Measurements from ENCODE around the gene PNPLA4. TPM values are rescaled to one million over a fixed set of nuclear protein-coding genes. Genes with fewer than 3 reads are reported as not detected.

The PNPLA4 gene
- total and polyA plus RNA-seq, 2 donors (not counting 1 experiment from before 2014, with no cell fraction given): 11.4 to 15.0 TPM

DNA sequence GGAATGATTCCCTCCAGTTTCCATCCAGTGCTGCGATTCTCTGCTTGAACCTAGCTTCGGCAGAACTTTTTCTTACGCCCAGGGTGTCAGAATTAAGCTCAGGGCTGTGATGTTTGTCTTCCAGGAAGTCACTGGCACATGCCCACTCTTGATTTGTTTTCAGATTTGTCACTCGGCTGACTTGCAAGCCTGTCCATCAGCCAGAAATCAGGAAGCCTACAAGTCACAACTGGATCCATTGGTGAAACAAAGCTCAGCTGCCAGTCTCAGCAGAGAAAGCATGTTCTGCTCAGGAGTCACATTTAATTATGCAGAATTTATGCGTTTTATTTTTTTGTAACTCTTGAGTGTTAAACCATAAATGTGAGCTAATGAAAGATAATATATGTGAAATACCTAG lies 38.2 kb upstream of the PNPLA4 start:
- no peak overlapping the region for H2AFZ ChIP-seq (ENCODE audit: low read length)
- H4K20me1 ChIP-seq (ENCODE audit: control insufficient read depth, extremely low read depth, insufficient read depth, low read length): no peaks in the 10 kb centered on the region
- no peaks in the 10 kb centered on the region for H3K27me3 ChIP-seq (ENCODE audit: control insufficient read depth, insufficient read depth, low read length)
- no peak overlapping the region for H3K4me2 ChIP-seq (ENCODE audit: extremely low read depth, insufficient read depth, low read length)
- no peak overlapping the region for H3K9ac ChIP-seq (ENCODE audit: insufficient read depth, low read length)
- TF ChIP-seq, protein P1, sequence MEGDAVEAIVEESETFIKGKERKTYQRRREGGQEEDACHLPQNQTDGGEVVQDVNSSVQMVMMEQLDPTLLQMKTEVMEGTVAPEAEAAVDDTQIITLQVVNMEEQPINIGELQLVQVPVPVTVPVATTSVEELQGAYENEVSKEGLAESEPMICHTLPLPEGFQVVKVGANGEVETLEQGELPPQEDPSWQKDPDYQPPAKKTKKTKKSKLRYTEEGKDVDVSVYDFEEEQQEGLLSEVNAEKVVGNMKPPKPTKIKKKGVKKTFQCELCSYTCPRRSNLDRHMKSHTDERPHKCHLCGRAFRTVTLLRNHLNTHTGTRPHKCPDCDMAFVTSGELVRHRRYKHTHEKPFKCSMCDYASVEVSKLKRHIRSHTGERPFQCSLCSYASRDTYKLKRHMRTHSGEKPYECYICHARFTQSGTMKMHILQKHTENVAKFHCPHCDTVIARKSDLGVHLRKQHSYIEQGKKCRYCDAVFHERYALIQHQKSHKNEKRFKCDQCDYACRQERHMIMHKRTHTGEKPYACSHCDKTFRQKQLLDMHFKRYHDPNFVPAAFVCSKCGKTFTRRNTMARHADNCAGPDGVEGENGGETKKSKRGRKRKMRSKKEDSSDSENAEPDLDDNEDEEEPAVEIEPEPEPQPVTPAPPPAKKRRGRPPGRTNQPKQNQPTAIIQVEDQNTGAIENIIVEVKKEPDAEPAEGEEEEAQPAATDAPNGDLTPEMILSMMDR (conservative IDR thresholded peaks at IDR 0.05 in 1 of 2, IDR thresholded peaks at IDR 0.05 in 1 of 2; ENCODE audit: low read depth in 1 of 2, low read length in 2 of 2): no peak
- TF ChIP-seq EZH2 (IDR thresholded peaks at IDR 0.05; ENCODE audit: low read length, missing control alignments): no peak
- no peaks in the 10 kb centered on the region for H3K79me2 ChIP-seq (ENCODE audit: control insufficient read depth, insufficient read depth, low read length)
- no peak overlapping the region for H3K4me3 ChIP-seq (replicated peaks in 1 of 4; ENCODE audit: control extremely low read depth in 1 of 4, insufficient read depth in 1 of 4, low read depth in 3 of 4, low read length in 4 of 4)
- DNase-seq (ENCODE audit: low read depth in 2 of 2): no peak
- H3K9me3 ChIP-seq (ENCODE audit: control insufficient read depth, insufficient read depth, low read depth, low read length): no peaks in the 10 kb centered on the region
- no peaks in the 10 kb centered on the region for H3K4me1 ChIP-seq (ENCODE audit: control insufficient read depth, extremely low read depth, insufficient read depth, low read length)
- no peak overlapping the region for H3K27ac ChIP-seq (ENCODE audit: insufficient read depth, low read length)
- H3K36me3 ChIP-seq (ENCODE audit: control insufficient read depth, insufficient read depth, low read length): no peaks in the 10 kb centered on the region

DNA sequence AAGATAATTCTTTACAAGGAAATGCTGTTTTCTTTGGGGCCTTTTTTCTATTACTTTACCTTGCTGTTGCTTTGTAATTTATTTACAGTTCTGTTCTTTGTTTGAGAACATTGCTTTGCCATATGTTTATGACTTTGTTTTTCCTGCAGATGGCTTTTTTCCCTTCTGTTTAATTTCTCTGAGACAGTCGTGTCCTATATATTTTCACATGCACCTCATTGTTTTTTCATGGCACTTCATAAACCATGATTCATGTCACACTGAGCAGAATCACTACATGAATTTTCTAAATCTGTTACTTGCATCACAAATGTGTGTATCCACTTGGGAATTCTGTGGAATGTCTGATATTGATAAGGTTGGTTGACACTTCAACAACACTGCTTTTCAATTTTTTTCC lies 33.0 kb upstream of the PNPLA4 start:
- Histone ChIP-seq H3K4me1 (ENCODE audit: control insufficient read depth, extremely low read depth, insufficient read depth, low read length) (no peaks in the 10 kb centered on the region), H3K79me2 (ENCODE audit: control insufficient read depth, insufficient read depth, low read length) (no peaks in the 10 kb centered on the region), H3K27me3 (ENCODE audit: control insufficient read depth, insufficient read depth, low read length) (no peaks in the 10 kb centered on the region), H3K27ac (ENCODE audit: insufficient read depth, low read length) (no peak overlapping the region), H3K4me2 (ENCODE audit: extremely low read depth, insufficient read depth, low read length) (no peak overlapping the region), H3K36me3 (ENCODE audit: control insufficient read depth, insufficient read depth, low read length) (no peaks in the 10 kb centered on the region), H3K9me3 (ENCODE audit: control insufficient read depth, insufficient read depth, low read depth, low read length) (no peaks in the 10 kb centered on the region), H3K9ac (ENCODE audit: insufficient read depth, low read length) (no peak overlapping the region), H2AFZ (ENCODE audit: low read length) (no peak overlapping the region), H4K20me1 (ENCODE audit: control insufficient read depth, extremely low read depth, insufficient read depth, low read length) (no peaks in the 10 kb centered on the region), H3K4me3 (replicated peaks in 1 of 4; ENCODE audit: control extremely low read depth in 1 of 4, insufficient read depth in 1 of 4, low read depth in 3 of 4, low read length in 4 of 4) (no peak overlapping the region)
- TF ChIP-seq EZH2 (IDR thresholded peaks at IDR 0.05; ENCODE audit: low read length, missing control alignments): no peak
- TF ChIP-seq, protein P1 (conservative IDR thresholded peaks at IDR 0.05 in 1 of 2, IDR thresholded peaks at IDR 0.05 in 1 of 2; ENCODE audit: low read depth in 1 of 2, low read length in 2 of 2): no peak
- no peak for DNase-seq (ENCODE audit: low read depth in 2 of 2)

DNA sequence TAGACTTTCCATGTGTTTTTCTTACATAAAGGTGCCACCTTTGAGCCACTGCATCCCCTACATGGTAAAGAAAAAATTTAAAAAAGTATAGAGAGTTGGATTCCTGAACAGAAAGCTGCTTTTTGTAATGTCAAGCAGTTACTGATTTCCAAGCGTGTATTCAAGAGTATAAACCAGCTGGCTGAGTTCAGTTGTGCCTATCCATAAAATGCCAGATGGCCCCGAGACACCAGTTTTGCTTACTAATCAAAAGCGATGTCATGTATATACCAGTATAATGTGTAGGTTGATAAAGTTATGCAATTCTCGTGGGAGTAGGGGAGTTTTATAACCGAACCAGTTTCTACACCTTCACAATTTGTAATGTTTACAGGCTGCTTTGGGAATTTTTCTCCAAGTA lies 26.2 kb upstream of the PNPLA4 start:
- no peaks in the 10 kb centered on the region for H3K79me2 ChIP-seq (ENCODE audit: control insufficient read depth, insufficient read depth, low read length)
- no peak overlapping the region for H3K4me3 ChIP-seq (replicated peaks in 1 of 4; ENCODE audit: control extremely low read depth in 1 of 4, insufficient read depth in 1 of 4, low read depth in 3 of 4, low read length in 4 of 4)
- no peak overlapping the region for H3K4me2 ChIP-seq (ENCODE audit: extremely low read depth, insufficient read depth, low read length)
- no peak overlapping the region for H3K27ac ChIP-seq (ENCODE audit: insufficient read depth, low read length)
- DNase-seq (ENCODE audit: low read depth in 2 of 2): no peak
- no peaks in the 10 kb centered on the region for H3K36me3 ChIP-seq (ENCODE audit: control insufficient read depth, insufficient read depth, low read length)
- no peaks in the 10 kb centered on the region for H4K20me1 ChIP-seq (ENCODE audit: control insufficient read depth, extremely low read depth, insufficient read depth, low read length)
- TF ChIP-seq, protein P1 (conservative IDR thresholded peaks at IDR 0.05 in 1 of 2, IDR thresholded peaks at IDR 0.05 in 1 of 2; ENCODE audit: low read depth in 1 of 2, low read length in 2 of 2): no peak
- TF ChIP-seq EZH2 (IDR thresholded peaks at IDR 0.05; ENCODE audit: low read length, missing control alignments): no peak
- no peaks in the 10 kb centered on the region for H3K27me3 ChIP-seq (ENCODE audit: control insufficient read depth, insufficient read depth, low read length)
- H2AFZ ChIP-seq (ENCODE audit: low read length): no peak overlapping the region
- H3K4me1 ChIP-seq (ENCODE audit: control insufficient read depth, extremely low read depth, insufficient read depth, low read length): no peaks in the 10 kb centered on the region
- H3K9me3 ChIP-seq (ENCODE audit: control insufficient read depth, insufficient read depth, low read depth, low read length): no peaks in the 10 kb centered on the region
- H3K9ac ChIP-seq (ENCODE audit: insufficient read depth, low read length): no peak overlapping the region
